HepG2 (cell line): ENCODE results near the gene PAK6. TPM values are rescaled to one million over a fixed set of nuclear protein-coding genes. Genes with fewer than 3 reads are reported as not detected.

Source experiments
- CTCF ChIP-seq: sonication (generic); formaldehyde crosslinking; IDR thresholded peaks from 2 replicates; pipeline ENCODE4 v1.5.0; 2020; ENCODE audit warnings: mild to moderate bottlenecking, missing genetic modification reagents, moderate library complexity
- GPN1 ChIP-seq: sonication (generic); formaldehyde crosslinking; IDR thresholded peaks from 2 replicates; pipeline ENCODE4 v1.5.1; 2020; ENCODE audit warnings: missing genetic modification reagents, borderline replicate concordance
- PAWR ChIP-seq: sonication (generic); formaldehyde crosslinking; IDR thresholded peaks from 2 replicates; pipeline ENCODE4 v1.4.0; 2020; ENCODE audit warnings: missing genetic modification reagents, mild to moderate bottlenecking, borderline replicate concordance
- PHF5A ChIP-seq: IDR thresholded peaks from one replicate; pipeline ENCODE4 v1.6.1; 2018; ENCODE audit warnings: low read depth, missing genetic modification reagents; ENCODE audit not compliant: unreplicated experiment
- ZHX2 ChIP-seq, 2 experiments: sonication (generic) in 1 of 2; formaldehyde crosslinking in 1 of 2; IDR thresholded peaks; 2 replicates each; pipeline versions ENCODE4 v1.6.1 to v1.9.0; 2014 to 2022; ENCODE audit warnings: antibody characterized with exemption in 1 of 2, borderline replicate concordance in 1 of 2, inconsistent platforms in 1 of 2, low read depth in 1 of 2, missing genetic modification reagents in 1 of 2
- ZNF251 ChIP-seq: sonication (generic); formaldehyde crosslinking; IDR thresholded peaks from 2 replicates; pipeline ENCODE4 v1.9.0; 2021; ENCODE audit warnings: mild to moderate bottlenecking, missing genetic modification reagents
- ZNF513 ChIP-seq: sonication (generic); formaldehyde crosslinking; conservative IDR thresholded peaks from 2 replicates; pipeline ENCODE4 v1.5.0; 2020; ENCODE audit warnings: missing genetic modification reagents
- polyA plus RNA-seq, 8 experiments: library from polyadenylated mRNA; depleted of rRNA in 3 of 8; stranded (reverse) in 7 of 8; unstranded in 1 of 8; fragments of >200 nt; fragmentation: Illumina TruSeq in 4 of 8; extraction: Trizol in 4 of 8; gene quantifications; 2 replicates each; pipeline versions ENCODE4 v1.2.1 to v1.2.3, GENCODE V29; 2011 to 2016; ENCODE audit warnings: low read depth in 4 of 8, missing spikeins in 1 of 8, mixed read lengths in 1 of 8; ENCODE audit not compliant: insufficient read depth in 1 of 8
- total RNA-seq, 5 experiments: library from RNA; depleted of rRNA; stranded (reverse); fragments of >200 nt; fragmentation: Illumina TruSeq; extraction: Trizol; gene quantifications; 2 replicates each; pipeline ENCODE4 v1.2.3, GENCODE V29; 2016; ENCODE audit warnings: low read depth in 1 of 5
- TF ChIP-seq, protein P1 (sequence below): IDR thresholded peaks from 2 replicates; pipeline ENCODE4 v1.4.0; 2020; ENCODE audit warnings: mild to moderate bottlenecking, missing genetic modification reagents

The PAK6 gene
- total and polyA plus RNA-seq, 2 of the 13 experiments (the other 11 are each of a cell fraction or from before 2014, with no cell fraction given), result 0.07 TPM; not detected in 1

- TF ChIP-seq, protein P1, sequence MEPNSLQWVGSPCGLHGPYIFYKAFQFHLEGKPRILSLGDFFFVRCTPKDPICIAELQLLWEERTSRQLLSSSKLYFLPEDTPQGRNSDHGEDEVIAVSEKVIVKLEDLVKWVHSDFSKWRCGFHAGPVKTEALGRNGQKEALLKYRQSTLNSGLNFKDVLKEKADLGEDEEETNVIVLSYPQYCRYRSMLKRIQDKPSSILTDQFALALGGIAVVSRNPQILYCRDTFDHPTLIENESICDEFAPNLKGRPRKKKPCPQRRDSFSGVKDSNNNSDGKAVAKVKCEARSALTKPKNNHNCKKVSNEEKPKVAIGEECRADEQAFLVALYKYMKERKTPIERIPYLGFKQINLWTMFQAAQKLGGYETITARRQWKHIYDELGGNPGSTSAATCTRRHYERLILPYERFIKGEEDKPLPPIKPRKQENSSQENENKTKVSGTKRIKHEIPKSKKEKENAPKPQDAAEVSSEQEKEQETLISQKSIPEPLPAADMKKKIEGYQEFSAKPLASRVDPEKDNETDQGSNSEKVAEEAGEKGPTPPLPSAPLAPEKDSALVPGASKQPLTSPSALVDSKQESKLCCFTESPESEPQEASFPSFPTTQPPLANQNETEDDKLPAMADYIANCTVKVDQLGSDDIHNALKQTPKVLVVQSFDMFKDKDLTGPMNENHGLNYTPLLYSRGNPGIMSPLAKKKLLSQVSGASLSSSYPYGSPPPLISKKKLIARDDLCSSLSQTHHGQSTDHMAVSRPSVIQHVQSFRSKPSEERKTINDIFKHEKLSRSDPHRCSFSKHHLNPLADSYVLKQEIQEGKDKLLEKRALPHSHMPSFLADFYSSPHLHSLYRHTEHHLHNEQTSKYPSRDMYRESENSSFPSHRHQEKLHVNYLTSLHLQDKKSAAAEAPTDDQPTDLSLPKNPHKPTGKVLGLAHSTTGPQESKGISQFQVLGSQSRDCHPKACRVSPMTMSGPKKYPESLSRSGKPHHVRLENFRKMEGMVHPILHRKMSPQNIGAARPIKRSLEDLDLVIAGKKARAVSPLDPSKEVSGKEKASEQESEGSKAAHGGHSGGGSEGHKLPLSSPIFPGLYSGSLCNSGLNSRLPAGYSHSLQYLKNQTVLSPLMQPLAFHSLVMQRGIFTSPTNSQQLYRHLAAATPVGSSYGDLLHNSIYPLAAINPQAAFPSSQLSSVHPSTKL, result peak; percentile 48; the same call in 1 of the 2 replicates
- TF ChIP-seq ZNF513 (CRISPR knock-in tag) (no peak), CTCF (peak; percentile 72), PHF5A (CRISPR knock-in tag) (no peak), PAWR (CRISPR knock-in tag) (no peak), GPN1 (CRISPR knock-in tag) (no peak), ZHX2 (IDR thresholded peaks at IDR 0.05; ENCODE audit: low read depth) (peak; percentile 12; the same call in 1 of the 2 replicates), ZHX2 (CRISPR knock-in tag; IDR thresholded peaks at IDR 0.05; ENCODE audit: borderline replicate concordance) (peak; percentile 67; the same call in 1 of the 2 replicates), ZNF251 (no peak)
These were observed 84.5 kb downstream of the PAK6 start, which contains the start of gene INAFM2 (continued) for GRCh38 chr15:40323239-40323952.
